HTR-8/SVneo (cell line): ENCODE measurements around the gene HMCN2.
A peak's percentile ranks its signal among the peaks of the same experiment; 100 is the strongest.
"Not testable (repeated sequence)": the region's sequence is repeated elsewhere in the genome, so short reads cannot be mapped to it uniquely, and the experiment has no call there.

Source experiments
- DNase-seq: peaks from one replicate; pipeline ENCODE4 v3.0.0; 2011; ENCODE audit warnings: low spot score, mixed read lengths; ENCODE audit not compliant: insufficient read length
- FAIRE-seq: peaks from 2 replicates; lab custom pipeline; 2011; peaks lifted over from hg19 to GRCh38; lab: Jason Lieb, UNC

The HMCN2 gene

GRCh38 chr9:130338891-130339290, 73.3 kb downstream of the HMCN2 start:
- DNase-seq, FAIRE-seq: not testable (repeated sequence)

GRCh38 chr9:130339306-130339705, 73.7 kb downstream of the HMCN2 start:
- FAIRE-seq, result no peak
- no peak for DNase-seq

DNA sequence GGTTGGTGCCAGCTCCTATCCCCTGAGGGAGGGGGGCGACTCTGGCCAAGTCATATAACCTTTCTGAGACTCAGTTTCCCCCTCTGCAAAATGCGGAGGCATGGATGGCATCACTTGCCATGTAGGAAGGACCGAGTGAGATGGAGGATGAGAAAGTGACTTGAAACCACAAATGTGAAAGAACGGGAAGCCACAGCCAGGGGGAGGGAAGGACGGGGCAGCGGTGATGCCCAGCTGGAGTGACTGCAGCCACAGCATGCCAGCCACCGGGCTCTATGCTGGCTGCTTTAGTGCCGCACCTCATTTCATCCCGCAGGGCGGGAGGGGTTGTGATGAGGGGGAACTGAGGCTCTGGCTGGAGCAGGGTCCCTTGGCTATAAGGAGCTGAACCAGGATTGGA, 74.5 kb downstream of the HMCN2 start:
- FAIRE-seq (no peak), DNase-seq (no peak)

DNA sequence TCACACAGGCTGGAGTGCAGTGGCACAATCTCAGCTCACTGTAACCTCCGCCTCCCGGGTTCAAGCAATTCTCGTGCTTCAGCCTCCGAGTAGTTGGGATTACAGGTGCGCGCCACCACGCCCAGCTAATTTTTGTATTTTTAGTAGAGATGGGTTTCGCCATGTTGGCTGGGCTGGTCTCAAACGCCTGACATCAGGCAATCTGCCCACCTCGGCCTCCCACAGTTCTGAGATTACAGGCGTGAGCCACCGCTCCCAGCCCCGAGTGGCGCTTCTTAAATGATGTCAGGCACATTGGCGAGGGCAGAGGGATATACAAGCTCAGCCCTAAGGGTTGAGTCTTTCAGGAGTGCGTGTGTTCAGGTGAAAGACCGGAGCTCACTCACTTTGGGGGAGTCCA, 75.0 kb downstream of the HMCN2 start:
- not testable (repeated sequence) for DNase-seq, FAIRE-seq

DNA sequence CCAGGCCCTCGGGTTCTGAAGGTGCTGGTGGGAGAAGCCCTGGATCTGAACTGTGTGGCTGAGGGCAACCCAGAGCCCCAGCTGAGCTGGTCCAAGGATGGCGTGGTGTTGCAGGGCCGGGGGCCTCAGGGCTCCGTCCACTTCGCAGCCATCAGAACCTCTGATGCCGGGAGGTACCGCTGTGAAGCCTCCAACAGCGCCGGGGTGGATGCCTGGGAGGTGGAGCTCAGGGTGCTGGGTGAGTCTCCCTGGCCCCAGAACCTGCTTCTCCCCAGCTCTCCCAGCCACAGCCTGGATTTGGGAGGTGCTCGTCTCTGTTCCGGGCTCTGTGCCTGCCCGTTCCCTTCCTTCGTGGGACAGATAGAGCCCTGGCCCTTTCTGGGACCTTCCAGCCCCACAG, 75.6 kb downstream of the HMCN2 start:
- DNase-seq, result no peak
- no peak for FAIRE-seq

DNA sequence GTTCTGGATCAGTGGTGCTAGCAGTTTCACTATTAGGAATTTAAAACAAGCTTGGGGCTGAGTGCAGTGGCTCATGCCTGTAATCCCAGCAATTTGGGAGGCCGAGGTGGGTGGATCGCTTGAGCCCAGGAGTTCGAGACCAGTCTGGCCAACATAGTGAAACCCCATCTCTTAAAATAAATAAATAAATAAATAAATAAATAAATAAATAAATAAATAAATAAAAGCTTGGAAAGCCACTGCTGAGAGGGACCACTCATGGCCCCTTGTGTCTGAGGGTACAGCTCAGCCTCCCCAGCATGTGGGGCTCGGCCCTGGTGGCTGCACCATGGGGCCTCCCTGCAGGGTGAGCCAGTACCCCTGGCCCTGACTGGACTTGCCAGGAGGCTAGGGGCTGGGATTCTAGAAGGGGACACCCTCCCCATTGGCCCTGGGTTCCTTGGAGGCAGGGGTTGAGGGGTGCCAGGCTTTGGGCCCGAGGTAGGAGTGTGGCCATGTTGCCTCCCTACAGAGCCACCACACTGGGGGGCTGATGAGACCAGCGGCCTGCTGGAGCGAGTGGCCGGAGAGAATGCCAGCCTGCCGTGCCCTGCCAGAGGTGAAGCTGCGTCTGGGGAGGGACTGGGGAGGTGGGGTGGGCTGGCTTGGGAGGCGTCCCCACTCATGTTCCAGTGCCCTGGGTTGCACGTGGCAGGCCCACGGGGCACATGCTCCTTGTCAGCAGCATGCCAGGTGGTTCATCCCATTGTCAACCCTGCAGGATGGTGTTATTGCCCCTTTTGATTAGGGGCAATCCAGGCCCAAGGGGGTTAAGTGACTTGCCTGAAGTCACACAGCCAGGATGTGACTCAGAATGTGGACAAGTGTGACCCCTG, 76.5 kb downstream of the HMCN2 start:
- DNase-seq (no peak), FAIRE-seq (no peak)

- DNase-seq, result no peak
- no peak for FAIRE-seq
These were observed 77.1 kb downstream of the HMCN2 start for GRCh38 chr9:130342714-130343085.

DNA sequence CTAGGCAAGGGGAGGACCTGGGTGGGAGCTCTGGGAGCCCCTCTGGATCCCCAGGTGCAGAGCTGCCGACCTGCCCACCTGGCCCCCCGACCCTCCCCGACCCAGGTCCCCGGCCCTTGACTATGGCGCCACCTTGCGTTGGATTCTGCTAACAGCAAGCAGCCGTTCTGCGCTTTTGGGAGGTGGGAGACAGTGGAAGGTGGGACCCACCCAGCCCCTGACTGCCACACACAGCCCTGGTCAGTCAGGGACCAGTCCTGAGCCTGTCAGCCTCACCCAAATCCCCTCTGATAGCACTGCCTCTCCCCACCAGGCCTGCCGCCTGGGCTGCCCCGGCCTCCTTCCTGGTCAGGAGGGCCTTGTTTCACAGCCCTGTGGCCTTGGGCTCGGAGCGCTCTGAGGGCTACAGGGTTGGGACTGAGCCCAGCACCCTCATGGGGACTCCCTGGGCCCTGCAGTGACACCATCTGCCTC, 77.9 kb downstream of the HMCN2 start:
- DNase-seq, result no peak
- FAIRE-seq, result no peak

DNA sequence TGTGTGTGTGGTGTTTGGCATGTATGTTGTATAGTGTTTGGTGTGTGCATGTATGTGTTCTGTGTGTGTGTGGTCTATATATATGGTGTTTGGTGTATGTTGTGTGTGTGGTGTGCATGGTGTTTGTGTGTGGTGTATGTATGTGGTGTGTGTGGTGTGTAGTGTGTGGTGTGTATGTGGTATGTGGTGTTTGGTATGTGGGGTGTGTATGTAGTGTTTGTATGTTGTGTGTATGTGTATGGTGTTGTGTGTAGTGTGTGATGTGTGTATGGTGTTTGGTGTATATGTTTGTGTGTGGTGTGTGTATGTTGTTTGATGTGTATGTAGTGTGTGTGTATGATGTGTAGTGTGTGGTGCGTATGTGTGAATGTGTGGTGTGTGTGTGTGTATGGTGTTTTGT, 78.8 kb downstream of the HMCN2 start:
- FAIRE-seq (no peak), DNase-seq (no peak)

GRCh38 chr9:130345009-130345896, 79.7 kb downstream of the HMCN2 start:
- FAIRE-seq (no peak), DNase-seq (no peak)

- FAIRE-seq (no peak), DNase-seq (no peak)
These were observed 80.4 kb downstream of the HMCN2 start for GRCh38 chr9:130345897-130346385.

- FAIRE-seq (no peak), DNase-seq (no peak)
These were observed 80.9 kb downstream of the HMCN2 start for GRCh38 chr9:130346431-130346830.

- DNase-seq (no peak), FAIRE-seq (no peak)
These were observed 81.5 kb downstream of the HMCN2 start for GRCh38 chr9:130347036-130347435.

DNA sequence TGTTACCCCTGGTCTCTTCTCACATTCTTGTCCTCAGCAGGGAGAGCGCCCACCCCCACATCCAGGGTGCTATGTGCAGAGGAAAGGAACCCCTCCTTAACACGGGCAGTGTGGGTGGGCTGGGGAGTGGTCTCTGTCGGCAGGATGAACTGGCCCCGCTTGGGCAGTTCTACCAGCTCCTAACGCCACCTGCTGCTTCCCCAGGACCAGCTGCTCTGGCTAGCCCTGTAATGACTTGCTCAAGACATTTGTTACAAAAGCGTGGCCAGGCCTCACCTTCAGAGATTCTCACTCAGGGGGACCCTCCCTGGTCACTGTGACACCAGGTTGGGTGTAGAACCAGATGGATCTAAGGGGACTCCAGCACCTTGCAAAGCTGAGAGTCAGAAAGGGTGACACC, 82.4 kb downstream of the HMCN2 start:
- DNase-seq, result no peak
- no peak for FAIRE-seq

DNA sequence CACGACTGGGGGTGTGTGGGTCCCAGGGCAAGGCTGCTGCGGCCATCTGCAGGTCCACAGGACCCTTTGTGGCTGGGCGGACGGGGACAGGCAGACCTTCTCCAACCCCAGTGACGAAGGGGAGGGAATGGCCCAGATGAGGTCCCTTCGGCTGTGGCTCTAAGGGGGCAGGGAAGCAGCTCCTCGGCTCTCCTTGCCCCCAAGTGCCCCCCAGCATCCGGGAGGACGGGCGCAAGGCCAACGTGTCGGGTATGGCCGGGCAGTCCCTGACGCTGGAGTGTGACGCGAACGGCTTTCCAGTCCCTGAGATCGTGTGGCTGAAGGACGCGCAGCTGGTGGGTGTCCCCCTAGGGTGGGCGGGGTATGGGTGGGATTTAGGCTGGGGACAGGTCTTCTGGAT, 82.8 kb downstream of the HMCN2 start:
- DNase-seq (no peak), FAIRE-seq (no peak)

GRCh38 chr9:130348881-130349280, 83.3 kb downstream of the HMCN2 start:
- no peak for DNase-seq
- FAIRE-seq, result no peak

DNA sequence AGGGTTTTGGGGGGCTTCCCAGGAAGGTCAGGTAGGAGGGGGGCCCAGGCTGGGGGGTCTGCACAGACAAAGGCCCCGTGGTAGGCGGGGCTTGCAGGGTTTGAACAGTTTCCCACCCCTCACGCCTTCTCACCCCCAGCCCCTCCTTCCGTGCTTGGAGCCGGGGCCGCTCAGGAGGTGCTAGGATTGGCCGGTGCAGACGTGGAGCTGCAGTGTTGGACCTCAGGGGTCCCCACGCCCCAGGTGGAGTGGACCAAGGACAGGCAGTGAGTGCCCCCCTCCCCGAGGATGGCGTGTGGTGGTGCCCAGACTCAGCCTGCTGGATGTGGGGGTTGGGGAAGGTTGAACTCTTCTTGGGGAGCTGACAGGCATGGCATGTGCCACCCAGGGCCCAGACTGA, 83.8 kb downstream of the HMCN2 start:
- no peak for DNase-seq
- FAIRE-seq, result no peak

DNA sequence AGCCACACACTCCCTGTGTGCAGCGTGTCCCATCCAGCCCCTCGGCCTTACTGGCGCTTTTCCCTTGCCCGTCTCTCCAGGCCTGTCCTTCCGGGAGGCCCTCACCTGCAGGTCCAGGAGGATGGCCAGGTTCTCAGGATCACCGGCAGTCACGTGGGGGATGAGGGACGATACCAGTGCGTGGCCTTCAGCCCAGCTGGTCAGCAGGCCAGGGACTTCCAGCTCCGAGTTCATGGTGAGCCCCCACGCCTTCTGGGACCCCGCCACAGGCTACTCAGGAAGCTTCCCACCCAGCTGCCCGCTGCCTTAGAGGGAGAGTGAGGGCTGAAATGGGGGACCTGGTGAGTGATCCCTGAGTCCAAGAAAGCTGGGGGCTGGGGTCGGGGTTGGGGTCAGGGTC, 85.8 kb downstream of the HMCN2 start:
- no peak for DNase-seq
- FAIRE-seq, result peak; percentile 23

DNA sequence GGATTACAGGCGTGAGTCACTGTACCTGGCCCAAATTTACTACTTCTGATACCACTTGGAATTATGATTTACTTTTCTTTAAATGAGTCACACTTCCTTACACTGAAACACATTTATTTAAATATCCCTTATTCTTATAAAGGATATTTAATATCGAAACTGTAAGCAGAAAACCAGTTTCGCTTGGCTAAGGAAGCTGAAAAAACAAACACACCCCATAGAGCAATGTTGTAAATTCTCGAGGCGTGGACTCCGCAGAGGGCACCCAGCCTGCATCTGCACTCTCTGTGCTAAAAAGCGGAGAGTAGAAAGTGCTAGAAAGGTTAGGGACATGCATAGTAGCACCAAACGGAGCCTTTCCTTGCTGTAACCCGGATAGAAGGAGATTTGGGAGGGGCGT, 86.5 kb downstream of the HMCN2 start:
- FAIRE-seq, result no peak

DNA sequence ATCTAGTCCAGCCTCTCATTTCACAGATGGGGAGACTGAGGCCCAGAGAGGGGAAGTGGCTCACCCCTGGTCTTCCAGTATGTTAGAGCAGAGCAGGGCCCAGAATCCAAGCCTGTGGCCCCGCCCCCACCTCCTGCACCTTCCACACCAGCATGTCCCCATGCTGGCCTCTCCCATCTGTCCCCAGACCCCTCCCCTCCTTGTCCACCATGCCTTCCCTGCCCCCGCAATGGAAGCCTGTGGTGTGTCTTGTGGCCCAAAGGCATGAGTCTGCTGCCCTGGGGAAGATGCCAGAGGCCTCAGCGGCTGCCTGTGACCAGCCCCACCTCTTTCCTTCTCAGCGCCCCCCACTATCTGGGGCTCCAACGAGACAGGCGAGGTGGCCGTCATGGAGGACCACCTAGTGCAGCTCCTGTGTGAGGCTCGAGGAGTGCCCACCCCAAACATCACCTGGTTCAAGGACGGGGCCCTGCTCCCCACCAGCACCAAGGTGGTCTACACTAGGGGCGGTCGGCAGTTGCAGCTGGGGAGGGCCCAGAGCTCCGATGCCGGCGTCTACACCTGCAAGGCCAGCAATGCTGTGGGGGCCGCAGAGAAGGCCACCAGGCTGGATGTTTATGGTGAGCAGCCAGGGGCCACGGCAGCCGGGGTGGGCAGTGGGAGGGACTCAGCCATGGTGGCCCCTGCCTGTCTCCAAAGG, 87.2 kb downstream of the HMCN2 start:
- DNase-seq (no peak), FAIRE-seq (no peak)

More for the DNA sequence above, 86.5 kb downstream of the HMCN2 start:
- no peak for DNase-seq
